GM12873 (cell line): ENCODE results near the gene EFHD1.

Source experiments
- TF ChIP-seq, protein P1 (sequence below): IDR thresholded peaks from 2 replicates; pipeline ENCODE4 v1.5.1; 2012; ENCODE audit warnings: low read depth, mild to moderate bottlenecking, moderate library complexity, low read length, control low read depth; ENCODE audit not compliant: insufficient read depth; ENCODE audit errors: missing control alignments

Gene EFHD1

GRCh38 chr2:232592772-232593395, 40.5 kb upstream of the EFHD1 start:
- TF ChIP-seq, protein P1, sequence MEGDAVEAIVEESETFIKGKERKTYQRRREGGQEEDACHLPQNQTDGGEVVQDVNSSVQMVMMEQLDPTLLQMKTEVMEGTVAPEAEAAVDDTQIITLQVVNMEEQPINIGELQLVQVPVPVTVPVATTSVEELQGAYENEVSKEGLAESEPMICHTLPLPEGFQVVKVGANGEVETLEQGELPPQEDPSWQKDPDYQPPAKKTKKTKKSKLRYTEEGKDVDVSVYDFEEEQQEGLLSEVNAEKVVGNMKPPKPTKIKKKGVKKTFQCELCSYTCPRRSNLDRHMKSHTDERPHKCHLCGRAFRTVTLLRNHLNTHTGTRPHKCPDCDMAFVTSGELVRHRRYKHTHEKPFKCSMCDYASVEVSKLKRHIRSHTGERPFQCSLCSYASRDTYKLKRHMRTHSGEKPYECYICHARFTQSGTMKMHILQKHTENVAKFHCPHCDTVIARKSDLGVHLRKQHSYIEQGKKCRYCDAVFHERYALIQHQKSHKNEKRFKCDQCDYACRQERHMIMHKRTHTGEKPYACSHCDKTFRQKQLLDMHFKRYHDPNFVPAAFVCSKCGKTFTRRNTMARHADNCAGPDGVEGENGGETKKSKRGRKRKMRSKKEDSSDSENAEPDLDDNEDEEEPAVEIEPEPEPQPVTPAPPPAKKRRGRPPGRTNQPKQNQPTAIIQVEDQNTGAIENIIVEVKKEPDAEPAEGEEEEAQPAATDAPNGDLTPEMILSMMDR: no peak

GRCh38 chr2:232593982-232594381, 39.4 kb upstream of the EFHD1 start:
- TF ChIP-seq, protein P1: no peak

GRCh38 chr2:232597362-232598079, 35.9 kb upstream of the EFHD1 start:
- TF ChIP-seq, protein P1: no peak

- TF ChIP-seq, protein P1: no peak
These were observed 35.1 kb upstream of the EFHD1 start for GRCh38 chr2:232598293-232598692.

DNA sequence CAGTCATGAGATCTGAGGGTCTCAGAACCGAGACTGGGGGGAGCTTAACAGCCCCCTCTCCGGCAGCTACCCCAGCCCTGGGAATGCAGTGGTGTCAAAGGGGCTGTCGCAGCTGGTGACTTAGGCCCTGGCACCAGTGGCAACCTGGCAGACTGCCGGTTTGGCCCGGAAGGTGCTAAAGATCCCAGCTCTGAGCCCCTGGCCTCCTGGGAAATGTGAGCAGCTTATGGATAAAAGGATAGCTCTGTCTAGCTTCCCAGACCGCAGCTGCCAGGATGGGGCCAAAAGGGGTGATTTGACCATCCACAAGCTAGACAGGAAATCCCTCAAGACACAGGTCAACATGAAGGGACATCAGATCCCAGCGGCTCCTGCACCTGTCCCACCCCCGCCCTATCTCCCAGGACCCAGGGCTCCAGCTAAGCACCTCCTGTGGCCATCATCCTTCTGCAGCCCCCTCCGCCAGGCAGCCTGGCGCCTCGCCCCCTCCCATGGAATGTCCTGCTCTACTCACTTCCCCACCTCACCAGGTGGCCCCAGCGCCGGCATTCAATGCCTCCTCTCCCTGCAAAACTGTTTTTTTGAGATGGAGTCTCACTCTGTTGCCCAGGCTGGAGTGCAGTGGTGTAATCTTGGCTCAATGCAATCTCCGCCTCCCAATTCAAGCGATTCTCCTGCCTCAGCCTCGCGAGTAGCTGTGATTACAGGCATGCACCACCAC, 33.2 kb upstream of the EFHD1 start:
- TF ChIP-seq, protein P1: no peak

GRCh38 chr2:232603283-232603682, 30.1 kb upstream of the EFHD1 start:
- TF ChIP-seq, protein P1: no peak

- TF ChIP-seq, protein P1: no peak
These were observed 28.9 kb upstream of the EFHD1 start for GRCh38 chr2:232604535-232604934.
